ENCODE measurements around the gene ARL5A. TPM values are rescaled to one million over a fixed set of nuclear protein-coding genes. Genes with fewer than 3 reads are reported as not detected.
"Not testable (repeated sequence)": the region's sequence is repeated elsewhere in the genome, so short reads cannot be mapped to it uniquely, and the experiment has no call there.

ARL5A gene
- total RNA-seq, 1 donor from 2014 or later: 51.4 TPM

GRCh38 chr2:151805343-151805742 is 22.9 kb downstream of the ARL5A start:
- ATAC-seq: no peak

GRCh38 chr2:151803811-151804210 is 24.4 kb downstream of the ARL5A start:
- intact Hi-C loops (cut with DNase I): loop anchor here (2.0 kb wide), 1 partner anchor 47 kb away; no protein-coding TSS in a partner anchor

More at GRCh38 chr2:151805343-151805742, 22.9 kb downstream of the ARL5A start:
- DNase-seq (ENCODE audit: low spot score): no peak
- intact Hi-C loops (cut with DNase I): loop anchor here (2.0 kb wide), 1 partner anchor 45 kb away; no protein-coding TSS in a partner anchor

GRCh38 chr2:151802315-151802714 is 25.9 kb downstream of the ARL5A start:
- DNase-seq (ENCODE audit: low spot score) (no peak), ATAC-seq (no peak)
- intact Hi-C loops (cut with DNase I): no loop called here

More at GRCh38 chr2:151803811-151804210, 24.4 kb downstream of the ARL5A start:
- ATAC-seq: no peak
- DNase-seq (ENCODE audit: low spot score): no peak

GRCh38 chr2:151799886-151800292 is 28.3 kb downstream of the ARL5A start:
- DNase-seq (ENCODE audit: low spot score) (no peak), ATAC-seq (no peak)
- intact Hi-C loops (cut with DNase I): no loop called here

- DNase-seq (ENCODE audit: low spot score) (no peak), ATAC-seq (no peak)
- intact Hi-C loops (cut with DNase I): no loop called here
Observed at GRCh38 chr2:151796774-151797173, 31.4 kb downstream of the ARL5A start.

- intact Hi-C loops (cut with DNase I): no loop called here
- ATAC-seq (no peak), DNase-seq (ENCODE audit: low spot score) (no peak)
Observed at GRCh38 chr2:151795646-151796240, 32.5 kb downstream of the ARL5A start.

- ATAC-seq; DNase-seq (ENCODE audit: low spot score): not testable (repeated sequence)
Observed at GRCh38 chr2:151794422-151794821, 33.8 kb downstream of the ARL5A start.

GRCh38 chr2:151793123-151793522 is 35.1 kb downstream of the ARL5A start:
- intact Hi-C loops (cut with DNase I): no loop called here
- no peak for DNase-seq (ENCODE audit: low spot score)
- ATAC-seq: no peak

More at GRCh38 chr2:151794422-151794821, 33.8 kb downstream of the ARL5A start:
- intact Hi-C loops (cut with DNase I): not testable (repeated sequence)

- intact Hi-C loops (cut with DNase I): no loop called here
- ATAC-seq: no peak
- no peak for DNase-seq (ENCODE audit: low spot score)
Observed at GRCh38 chr2:151792589-151792988, 35.6 kb downstream of the ARL5A start.

- no peak for DNase-seq (ENCODE audit: low spot score)
- intact Hi-C loops (cut with DNase I): no loop called here
- no peak for ATAC-seq
Observed at GRCh38 chr2:151791545-151791944, 36.7 kb downstream of the ARL5A start.

GRCh38 chr2:151790689-151791088 is 37.5 kb downstream of the ARL5A start:
- intact Hi-C loops (cut with DNase I): no loop called here
- DNase-seq (ENCODE audit: low spot score) (no peak), ATAC-seq (no peak)

- no peak for ATAC-seq
- intact Hi-C loops (cut with DNase I): no loop called here
Observed at GRCh38 chr2:151789055-151789834, 39.0 kb downstream of the ARL5A start.

GRCh38 chr2:151786483-151786882 is 41.7 kb downstream of the ARL5A start:
- ATAC-seq (no peak), DNase-seq (ENCODE audit: low spot score) (no peak)
- intact Hi-C loops (cut with DNase I): no loop called here

More at GRCh38 chr2:151789055-151789834, 39.0 kb downstream of the ARL5A start:
- no peak for DNase-seq (ENCODE audit: low spot score)

- ATAC-seq (no peak), DNase-seq (ENCODE audit: low spot score) (no peak)
- intact Hi-C loops (cut with DNase I): no loop called here
Observed at GRCh38 chr2:151786077-151786476, 42.1 kb downstream of the ARL5A start.

- DNase-seq (ENCODE audit: low spot score): no peak
- intact Hi-C loops (cut with DNase I): no loop called here
Observed at GRCh38 chr2:151783133-151783520, 45.1 kb downstream of the ARL5A start.

GRCh38 chr2:151782378-151783132 is 45.7 kb downstream of the ARL5A start:
- intact Hi-C loops (cut with DNase I): no loop called here
- ATAC-seq (no peak), DNase-seq (ENCODE audit: low spot score) (no peak)

More at GRCh38 chr2:151783133-151783520, 45.1 kb downstream of the ARL5A start:
- no peak for ATAC-seq

- no peak for ATAC-seq
- no peak for DNase-seq (ENCODE audit: low spot score)
- intact Hi-C loops (cut with DNase I): no loop called here
Observed at GRCh38 chr2:151781642-151782041, 46.6 kb downstream of the ARL5A start.

GRCh38 chr2:151780938-151781337 is 47.3 kb downstream of the ARL5A start:
- DNase-seq (ENCODE audit: low spot score): no peak

GRCh38 chr2:151777935-151778334 is 50.3 kb downstream of the ARL5A start:
- no peak for DNase-seq (ENCODE audit: low spot score)
- intact Hi-C loops (cut with DNase I): no loop called here
- no peak for ATAC-seq

More at GRCh38 chr2:151780938-151781337, 47.3 kb downstream of the ARL5A start:
- no peak for ATAC-seq
- intact Hi-C loops (cut with DNase I): no loop called here

Measured in sciatic nerve (tissue), 2 donors.